ENCODE data around the gene CRIP2. TPM values are rescaled to one million over a fixed set of nuclear protein-coding genes. Genes with fewer than 3 reads are reported as not detected.

CRIP2 gene
- total and polyA plus RNA-seq, 10 of the 15 experiments (the other 5 are each of a cell fraction or from before 2014, with no cell fraction given) = 0.04 to 0.62 (median 0.37) TPM; not detected in 5

DNA sequence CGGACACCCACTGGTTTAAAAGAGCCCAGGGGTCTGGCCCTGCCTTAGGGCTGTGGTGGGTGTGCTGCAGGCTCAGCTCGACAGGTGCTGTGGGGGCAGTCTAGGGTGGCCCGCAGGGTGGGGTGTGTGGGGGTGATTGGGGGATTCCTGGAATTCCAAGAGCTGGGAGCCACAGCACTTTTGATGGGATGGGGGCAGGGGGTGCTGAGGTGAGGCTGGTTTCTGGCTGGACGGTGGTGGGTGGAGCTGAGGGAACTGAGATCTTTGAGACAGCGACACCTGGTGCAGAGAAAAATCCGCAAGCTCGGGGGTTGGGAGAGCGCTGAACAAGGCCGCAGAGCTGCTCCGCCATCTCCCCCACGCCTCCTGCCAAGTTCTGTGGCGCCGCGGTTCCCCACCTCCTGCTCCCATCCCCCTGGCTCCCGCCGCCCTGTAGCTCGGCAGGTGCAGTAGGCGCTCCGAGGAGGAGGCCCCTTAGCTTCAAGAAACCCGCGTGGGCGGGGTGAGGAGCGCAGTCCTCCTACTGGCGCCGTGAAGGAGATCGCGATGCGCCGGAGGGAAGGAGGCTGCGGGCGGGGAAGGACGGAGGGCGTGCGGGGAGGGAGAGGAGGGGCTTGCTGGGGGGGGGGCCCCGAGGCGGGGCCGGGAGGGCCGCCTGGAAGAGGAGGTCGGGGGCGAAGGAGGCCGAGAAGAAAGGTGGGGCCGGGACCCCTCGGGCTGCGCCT lies 15.1 kb downstream of the CRIP2 start (continued):
- TF ChIP-seq, protein P1, sequence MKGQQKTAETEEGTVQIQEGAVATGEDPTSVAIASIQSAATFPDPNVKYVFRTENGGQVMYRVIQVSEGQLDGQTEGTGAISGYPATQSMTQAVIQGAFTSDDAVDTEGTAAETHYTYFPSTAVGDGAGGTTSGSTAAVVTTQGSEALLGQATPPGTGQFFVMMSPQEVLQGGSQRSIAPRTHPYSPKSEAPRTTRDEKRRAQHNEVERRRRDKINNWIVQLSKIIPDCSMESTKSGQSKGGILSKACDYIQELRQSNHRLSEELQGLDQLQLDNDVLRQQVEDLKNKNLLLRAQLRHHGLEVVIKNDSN (IDR thresholded peaks at IDR 0.05; ENCODE audit: borderline replicate concordance, extremely low read length, insufficient read depth, low read depth, low read length) = no peak
- TF ChIP-seq POLR2AphosphoS5 (IDR thresholded peaks at IDR 0.05; ENCODE audit: low read length) (no peak; the same call in 1 of the 2 replicates), NBN (IDR thresholded peaks at IDR 0.05) (peak; percentile 91), NFYA (IDR thresholded peaks at IDR 0.05; ENCODE audit: borderline replicate concordance, low read depth, low read length) (no peak), EED (IDR thresholded peaks at IDR 0.05; ENCODE audit: low read depth) (0 out of 2 replicates have a peak, but pooled peaks have one; percentile 36), HDGF (IDR thresholded peaks at IDR 0.05) (peak; percentile 62), CHD1 (IDR thresholded peaks at IDR 0.05; ENCODE audit: low read depth, low read length) (no peak), FOXM1 (IDR thresholded peaks at IDR 0.05; ENCODE audit: low read depth, low read length) (no peak), ZNF622 (IDR thresholded peaks at IDR 0.05) (no peak), KDM1A (IDR thresholded peaks at IDR 0.05; ENCODE audit: borderline replicate concordance) (no peak), ZNF384 (IDR thresholded peaks at IDR 0.05; ENCODE audit: borderline replicate concordance, low read depth, low read length) (no peak), RB1 (IDR thresholded peaks at IDR 0.05; ENCODE audit: borderline replicate concordance) (peak; percentile 47; the same call in 1 of the 2 replicates)
- TF ChIP-seq, protein P2, sequence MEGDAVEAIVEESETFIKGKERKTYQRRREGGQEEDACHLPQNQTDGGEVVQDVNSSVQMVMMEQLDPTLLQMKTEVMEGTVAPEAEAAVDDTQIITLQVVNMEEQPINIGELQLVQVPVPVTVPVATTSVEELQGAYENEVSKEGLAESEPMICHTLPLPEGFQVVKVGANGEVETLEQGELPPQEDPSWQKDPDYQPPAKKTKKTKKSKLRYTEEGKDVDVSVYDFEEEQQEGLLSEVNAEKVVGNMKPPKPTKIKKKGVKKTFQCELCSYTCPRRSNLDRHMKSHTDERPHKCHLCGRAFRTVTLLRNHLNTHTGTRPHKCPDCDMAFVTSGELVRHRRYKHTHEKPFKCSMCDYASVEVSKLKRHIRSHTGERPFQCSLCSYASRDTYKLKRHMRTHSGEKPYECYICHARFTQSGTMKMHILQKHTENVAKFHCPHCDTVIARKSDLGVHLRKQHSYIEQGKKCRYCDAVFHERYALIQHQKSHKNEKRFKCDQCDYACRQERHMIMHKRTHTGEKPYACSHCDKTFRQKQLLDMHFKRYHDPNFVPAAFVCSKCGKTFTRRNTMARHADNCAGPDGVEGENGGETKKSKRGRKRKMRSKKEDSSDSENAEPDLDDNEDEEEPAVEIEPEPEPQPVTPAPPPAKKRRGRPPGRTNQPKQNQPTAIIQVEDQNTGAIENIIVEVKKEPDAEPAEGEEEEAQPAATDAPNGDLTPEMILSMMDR (IDR thresholded peaks at IDR 0.05 in 2 of 3, conservative IDR thresholded peaks at IDR 0.05 in 1 of 3; ENCODE audit: control insufficient read depth in 2 of 3, extremely low read depth in 1 of 3, insufficient read depth in 1 of 3, low read depth in 3 of 3, low read length in 3 of 3) = peak; percentile 67 to 86 (median 75); a peak in 5 of 6 replicates
- TF ChIP-seq, protein P3, sequence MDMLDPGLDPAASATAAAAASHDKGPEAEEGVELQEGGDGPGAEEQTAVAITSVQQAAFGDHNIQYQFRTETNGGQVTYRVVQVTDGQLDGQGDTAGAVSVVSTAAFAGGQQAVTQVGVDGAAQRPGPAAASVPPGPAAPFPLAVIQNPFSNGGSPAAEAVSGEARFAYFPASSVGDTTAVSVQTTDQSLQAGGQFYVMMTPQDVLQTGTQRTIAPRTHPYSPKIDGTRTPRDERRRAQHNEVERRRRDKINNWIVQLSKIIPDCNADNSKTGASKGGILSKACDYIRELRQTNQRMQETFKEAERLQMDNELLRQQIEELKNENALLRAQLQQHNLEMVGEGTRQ (IDR thresholded peaks at IDR 0.05; ENCODE audit: borderline replicate concordance, low read depth, low read length) = no peak
- TF ChIP-seq, protein P4, sequence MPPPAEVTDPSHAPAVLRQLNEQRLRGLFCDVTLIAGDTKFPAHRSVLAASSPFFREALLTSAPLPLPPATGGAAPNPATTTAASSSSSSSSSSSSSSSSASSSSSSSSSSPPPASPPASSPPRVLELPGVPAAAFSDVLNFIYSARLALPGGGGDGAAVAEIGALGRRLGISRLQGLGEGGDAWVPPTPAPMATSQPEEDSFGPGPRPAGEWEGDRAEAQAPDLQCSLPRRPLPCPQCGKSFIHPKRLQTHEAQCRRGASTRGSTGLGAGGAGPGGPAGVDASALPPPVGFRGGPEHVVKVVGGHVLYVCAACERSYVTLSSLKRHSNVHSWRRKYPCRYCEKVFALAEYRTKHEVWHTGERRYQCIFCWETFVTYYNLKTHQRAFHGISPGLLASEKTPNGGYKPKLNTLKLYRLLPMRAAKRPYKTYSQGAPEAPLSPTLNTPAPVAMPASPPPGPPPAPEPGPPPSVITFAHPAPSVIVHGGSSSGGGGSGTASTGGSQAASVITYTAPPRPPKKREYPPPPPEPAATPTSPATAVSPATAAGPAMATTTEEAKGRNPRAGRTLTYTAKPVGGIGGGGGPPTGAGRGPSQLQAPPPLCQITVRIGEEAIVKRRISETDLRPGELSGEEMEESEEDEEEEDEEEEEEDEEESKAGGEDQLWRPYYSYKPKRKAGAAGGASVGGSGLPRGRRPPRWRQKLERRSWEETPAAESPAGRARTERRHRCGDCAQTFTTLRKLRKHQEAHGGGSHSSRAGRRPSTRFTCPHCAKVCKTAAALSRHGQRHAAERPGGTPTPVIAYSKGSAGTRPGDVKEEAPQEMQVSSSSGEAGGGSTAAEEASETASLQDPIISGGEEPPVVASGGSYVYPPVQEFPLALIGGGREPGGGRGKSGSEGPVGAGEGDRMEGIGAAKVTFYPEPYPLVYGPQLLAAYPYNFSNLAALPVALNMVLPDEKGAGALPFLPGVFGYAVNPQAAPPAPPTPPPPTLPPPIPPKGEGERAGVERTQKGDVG (CRISPR knock-in tag; IDR thresholded peaks at IDR 0.05) = no peak
- TF ChIP-seq, protein P5, sequence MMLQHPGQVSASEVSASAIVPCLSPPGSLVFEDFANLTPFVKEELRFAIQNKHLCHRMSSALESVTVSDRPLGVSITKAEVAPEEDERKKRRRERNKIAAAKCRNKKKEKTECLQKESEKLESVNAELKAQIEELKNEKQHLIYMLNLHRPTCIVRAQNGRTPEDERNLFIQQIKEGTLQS (IDR thresholded peaks at IDR 0.05; ENCODE audit: borderline replicate concordance, extremely low read depth, low read depth, low read length) = no peak
- TF ChIP-seq, protein P6, sequence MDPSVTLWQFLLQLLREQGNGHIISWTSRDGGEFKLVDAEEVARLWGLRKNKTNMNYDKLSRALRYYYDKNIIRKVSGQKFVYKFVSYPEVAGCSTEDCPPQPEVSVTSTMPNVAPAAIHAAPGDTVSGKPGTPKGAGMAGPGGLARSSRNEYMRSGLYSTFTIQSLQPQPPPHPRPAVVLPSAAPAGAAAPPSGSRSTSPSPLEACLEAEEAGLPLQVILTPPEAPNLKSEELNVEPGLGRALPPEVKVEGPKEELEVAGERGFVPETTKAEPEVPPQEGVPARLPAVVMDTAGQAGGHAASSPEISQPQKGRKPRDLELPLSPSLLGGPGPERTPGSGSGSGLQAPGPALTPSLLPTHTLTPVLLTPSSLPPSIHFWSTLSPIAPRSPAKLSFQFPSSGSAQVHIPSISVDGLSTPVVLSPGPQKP (IDR thresholded peaks at IDR 0.05; ENCODE audit: low read depth, low read length) = no peak
- TF ChIP-seq, protein P7, sequence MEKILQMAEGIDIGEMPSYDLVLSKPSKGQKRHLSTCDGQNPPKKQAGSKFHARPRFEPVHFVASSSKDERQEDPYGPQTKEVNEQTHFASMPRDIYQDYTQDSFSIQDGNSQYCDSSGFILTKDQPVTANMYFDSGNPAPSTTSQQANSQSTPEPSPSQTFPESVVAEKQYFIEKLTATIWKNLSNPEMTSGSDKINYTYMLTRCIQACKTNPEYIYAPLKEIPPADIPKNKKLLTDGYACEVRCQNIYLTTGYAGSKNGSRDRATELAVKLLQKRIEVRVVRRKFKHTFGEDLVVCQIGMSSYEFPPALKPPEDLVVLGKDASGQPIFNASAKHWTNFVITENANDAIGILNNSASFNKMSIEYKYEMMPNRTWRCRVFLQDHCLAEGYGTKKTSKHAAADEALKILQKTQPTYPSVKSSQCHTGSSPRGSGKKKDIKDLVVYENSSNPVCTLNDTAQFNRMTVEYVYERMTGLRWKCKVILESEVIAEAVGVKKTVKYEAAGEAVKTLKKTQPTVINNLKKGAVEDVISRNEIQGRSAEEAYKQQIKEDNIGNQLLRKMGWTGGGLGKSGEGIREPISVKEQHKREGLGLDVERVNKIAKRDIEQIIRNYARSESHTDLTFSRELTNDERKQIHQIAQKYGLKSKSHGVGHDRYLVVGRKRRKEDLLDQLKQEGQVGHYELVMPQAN (conservative IDR thresholded peaks at IDR 0.05) = peak; percentile 22
